Iris pigment epithelial cell (primary cell): ENCODE measurements around the gene ZDHHC11B.
"Not testable (repeated sequence)": the region's sequence is repeated elsewhere in the genome, so short reads cannot be mapped to it uniquely, and the experiment has no call there.

ENCODE experiments used
- DNase-seq: peaks from one replicate; pipeline ENCODE4 v3.0.0-alpha.2; 2011; ENCODE audit warnings: low read depth

ZDHHC11B gene

DNA sequence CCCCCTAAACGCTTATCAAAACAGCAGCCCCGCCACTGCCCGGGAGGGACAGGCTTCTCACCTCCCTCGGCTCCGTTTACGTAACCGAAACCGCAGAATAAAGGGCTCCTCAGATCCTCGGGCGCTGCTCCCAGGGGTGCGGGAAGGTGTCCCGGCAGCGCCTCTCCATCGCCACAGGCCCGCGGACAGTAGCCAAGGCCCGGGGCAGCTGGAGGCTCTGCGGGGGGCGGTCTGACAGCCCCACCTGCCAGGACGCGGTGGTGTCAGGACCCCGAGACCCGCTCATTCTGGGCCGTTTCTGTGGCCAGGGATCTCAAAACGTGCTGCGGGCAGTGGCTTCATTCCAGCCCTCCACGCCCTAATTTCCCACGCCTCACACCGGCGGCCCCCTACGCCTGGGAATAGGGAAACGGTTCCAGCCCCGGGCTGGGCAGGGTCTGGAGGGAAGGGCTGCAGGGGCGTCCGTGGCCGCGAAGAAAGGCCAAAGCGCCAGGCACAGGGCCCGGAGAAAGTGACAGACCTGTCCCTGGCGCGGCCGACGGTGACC lies 575 bp downstream of the ZDHHC11B start:
- not testable (repeated sequence) for DNase-seq

- DNase-seq, result not testable (repeated sequence)
Observed at GRCh38 chr5:783049-783802, 1.3 kb downstream of the ZDHHC11B start.

- not testable (repeated sequence) for DNase-seq
Observed at GRCh38 chr5:782356-782755, 2.2 kb downstream of the ZDHHC11B start.

DNA sequence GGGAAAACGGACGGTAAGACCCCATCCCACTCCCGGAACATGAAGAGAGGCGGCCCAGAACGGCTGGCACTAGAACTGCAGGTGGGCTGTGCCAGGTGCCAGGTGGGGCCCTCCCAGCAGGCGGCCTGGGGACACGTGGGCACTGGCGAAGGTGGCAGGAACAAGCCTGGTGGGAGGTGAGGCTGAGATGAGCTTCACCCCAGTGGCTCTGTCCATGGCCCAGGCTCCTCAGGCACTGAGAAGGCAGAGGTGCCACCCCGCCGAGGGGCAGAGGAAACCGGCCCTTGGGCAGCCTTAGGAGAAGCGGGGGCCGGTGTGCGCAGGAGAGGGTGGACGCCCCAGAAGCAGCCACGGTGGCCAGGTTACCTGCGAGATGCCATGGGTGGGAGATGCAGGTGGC lies 4.0 kb downstream of the ZDHHC11B start:
- DNase-seq, result not testable (repeated sequence)

DNA sequence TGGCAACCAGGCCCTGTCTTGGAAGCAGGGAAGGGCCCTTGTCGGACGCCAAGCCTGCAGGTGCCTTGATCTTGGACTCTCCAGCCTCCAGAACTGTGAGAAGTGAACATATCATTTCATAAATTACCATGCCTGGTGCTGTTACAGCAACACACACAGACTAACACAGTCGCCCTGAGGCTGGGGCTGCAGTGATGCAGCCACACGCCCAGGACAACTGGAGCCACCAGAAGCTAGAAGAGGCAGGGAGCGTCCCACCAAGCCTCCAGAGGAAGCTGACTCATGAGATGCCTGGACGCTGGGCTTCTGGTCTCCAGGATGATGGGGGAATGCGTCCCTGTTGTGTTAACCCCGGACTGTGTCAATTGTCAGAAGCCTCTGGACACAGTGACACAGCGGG lies 5.6 kb downstream of the ZDHHC11B start:
- not testable (repeated sequence) for DNase-seq

- DNase-seq, result not testable (repeated sequence)
Observed at GRCh38 chr5:778421-778820, 6.1 kb downstream of the ZDHHC11B start.

- no peak for DNase-seq
Observed at GRCh38 chr5:777756-778161, 6.8 kb downstream of the ZDHHC11B start.

- no peak for DNase-seq
Observed at GRCh38 chr5:776862-777711, 7.4 kb downstream of the ZDHHC11B start.

GRCh38 chr5:775961-776861 lies 8.3 kb downstream of the ZDHHC11B start:
- DNase-seq, result no peak

- DNase-seq, result not testable (repeated sequence)
Observed at GRCh38 chr5:775595-775960, 9.0 kb downstream of the ZDHHC11B start.

DNA sequence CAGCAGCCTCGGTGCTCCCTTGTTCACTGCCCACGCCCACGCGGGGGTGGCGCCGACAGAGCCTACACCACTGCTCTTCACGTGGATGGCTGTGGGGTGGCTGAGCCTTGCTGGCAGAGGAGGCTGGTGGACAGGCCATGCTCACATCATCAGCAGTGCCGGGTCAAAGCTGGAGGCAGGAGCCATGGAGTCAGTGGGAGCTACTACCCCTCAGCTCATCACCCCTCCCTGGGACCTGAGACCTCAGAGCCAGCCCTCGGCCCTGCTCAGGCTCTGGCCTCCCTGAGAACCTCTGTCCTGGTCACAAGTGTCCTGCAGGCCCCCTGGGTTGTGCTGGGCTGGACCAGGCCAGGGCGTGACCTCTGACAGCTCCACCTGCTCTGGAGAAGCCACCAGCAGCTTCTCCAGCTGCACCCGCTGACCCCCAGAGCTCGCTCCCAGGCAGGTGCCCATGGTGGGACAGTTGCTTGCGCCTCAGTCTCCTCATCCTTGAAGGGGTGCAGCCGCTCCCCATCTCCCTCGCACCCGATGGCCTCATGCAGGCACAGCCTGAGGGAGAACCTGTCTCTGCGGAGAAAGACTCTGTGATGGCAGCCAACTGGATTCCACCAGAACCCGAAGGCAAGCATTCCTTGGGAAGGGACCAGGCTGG lies 9.5 kb downstream of the ZDHHC11B start:
- DNase-seq, result not testable (repeated sequence)

- DNase-seq, result not testable (repeated sequence)
Observed at GRCh38 chr5:774304-774703, 10.2 kb downstream of the ZDHHC11B start.

DNA sequence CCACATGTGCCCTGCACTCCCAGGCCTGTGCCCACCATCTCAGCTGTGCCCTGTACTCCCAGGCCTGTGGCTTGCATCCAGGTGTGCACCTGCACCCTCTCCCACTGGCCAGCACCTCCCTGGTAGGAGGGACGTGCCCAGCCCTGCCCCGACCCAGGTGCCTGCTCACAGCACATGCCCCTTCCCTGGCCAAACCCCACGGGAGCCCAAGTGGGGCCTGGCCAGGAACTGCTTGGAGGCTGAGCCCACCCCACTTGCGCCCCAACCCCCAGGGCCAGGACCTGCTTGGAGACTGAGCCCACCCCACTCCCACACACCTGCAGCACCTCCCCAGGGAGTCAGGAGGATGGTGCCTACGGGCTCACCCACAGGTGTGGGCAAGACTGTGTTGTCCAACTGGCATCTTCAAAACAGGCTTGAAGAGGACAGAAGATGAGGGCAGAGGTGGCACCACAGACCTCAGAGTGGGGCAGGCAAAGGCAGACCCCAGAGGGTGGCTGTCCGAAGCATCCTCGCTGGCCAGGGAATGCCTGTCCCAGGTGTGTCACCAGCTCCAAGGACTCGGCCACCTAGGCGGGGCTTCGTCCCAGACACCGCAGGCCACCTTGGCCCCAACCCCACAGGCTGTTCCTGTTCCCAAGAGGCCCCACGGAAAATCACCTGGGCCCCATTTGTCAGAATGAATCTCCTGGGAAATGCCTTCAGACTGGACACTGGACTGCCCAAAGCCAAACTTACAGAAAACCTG lies 10.8 kb downstream of the ZDHHC11B start:
- no peak for DNase-seq

DNA sequence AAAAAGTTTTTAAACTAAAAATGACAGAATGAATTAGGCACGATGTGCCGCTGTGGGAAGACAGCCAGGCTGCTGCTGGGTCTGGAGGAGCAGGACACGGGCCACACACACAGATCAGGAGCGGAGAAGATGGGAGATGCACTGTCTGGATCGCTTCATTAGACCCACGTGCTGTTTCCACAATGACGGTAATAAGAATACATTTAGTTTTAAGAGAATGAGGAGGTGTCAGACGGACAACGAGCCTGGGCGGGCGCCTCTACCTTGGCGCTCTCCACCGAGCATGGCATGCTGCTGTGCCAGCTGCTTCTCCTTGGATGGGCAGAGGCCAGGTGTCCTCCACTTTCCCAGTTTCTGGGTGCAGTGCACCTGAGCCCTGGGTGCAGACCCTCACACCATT lies 11.6 kb downstream of the ZDHHC11B start:
- DNase-seq, result not testable (repeated sequence)

GRCh38 chr5:772547-772890 lies 12.0 kb downstream of the ZDHHC11B start:
- DNase-seq, result not testable (repeated sequence)

- not testable (repeated sequence) for DNase-seq
Observed at GRCh38 chr5:771841-772546, 12.5 kb downstream of the ZDHHC11B start.

DNA sequence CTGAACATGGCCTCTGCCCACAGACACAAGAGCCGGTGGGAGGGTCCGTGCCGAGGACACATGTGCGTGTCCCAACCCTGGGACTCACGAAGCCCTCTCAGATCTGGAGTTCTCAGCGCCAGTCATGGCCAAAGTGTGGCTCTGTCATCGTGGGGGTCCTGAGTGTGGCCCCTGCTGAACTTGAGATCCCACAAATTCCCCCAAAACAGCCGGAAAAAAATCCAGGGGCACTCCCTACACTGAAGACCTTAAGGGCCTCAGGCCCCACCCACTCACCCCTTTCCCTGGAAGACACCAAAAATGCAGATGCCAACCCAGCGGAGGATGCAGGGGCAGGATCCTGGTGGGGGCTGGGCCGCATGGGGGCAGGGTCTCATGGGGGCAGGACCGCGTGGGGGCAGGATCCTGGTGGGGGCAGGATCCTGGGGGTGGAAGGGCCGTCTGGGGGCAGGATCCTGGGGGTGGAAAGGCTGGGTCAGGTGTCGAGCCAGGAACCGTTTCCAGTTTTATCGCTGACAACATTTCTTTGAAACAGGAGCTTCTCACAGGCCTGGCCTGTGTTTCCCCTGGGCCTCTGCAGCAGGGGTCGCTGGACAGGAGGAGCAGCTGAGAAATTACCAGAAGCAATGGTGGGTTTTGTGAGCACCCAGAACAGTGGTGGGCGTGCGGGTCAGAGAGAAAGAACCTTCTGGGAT lies 13.3 kb downstream of the ZDHHC11B start:
- DNase-seq, result not testable (repeated sequence)

DNA sequence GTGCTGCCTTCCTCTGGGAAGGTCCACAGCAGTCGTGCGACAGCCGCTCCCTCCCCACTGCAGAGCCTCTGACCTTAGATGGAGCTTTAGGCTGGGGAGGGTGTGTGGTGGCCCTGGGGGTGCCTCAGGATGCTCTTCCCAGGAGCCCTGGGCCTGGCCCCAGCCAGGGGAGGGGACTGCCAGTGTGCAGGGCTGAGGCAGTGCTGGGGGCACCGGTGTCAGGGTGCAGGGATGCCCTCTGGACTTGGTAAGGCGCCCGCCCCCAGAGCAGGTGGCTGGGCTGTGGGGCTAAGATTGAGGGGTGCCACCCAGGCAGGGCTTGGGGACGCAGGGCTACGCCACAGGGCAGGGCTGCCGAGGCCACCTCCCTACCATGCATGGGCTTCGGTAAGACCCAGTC lies 13.9 kb downstream of the ZDHHC11B start:
- not testable (repeated sequence) for DNase-seq

DNA sequence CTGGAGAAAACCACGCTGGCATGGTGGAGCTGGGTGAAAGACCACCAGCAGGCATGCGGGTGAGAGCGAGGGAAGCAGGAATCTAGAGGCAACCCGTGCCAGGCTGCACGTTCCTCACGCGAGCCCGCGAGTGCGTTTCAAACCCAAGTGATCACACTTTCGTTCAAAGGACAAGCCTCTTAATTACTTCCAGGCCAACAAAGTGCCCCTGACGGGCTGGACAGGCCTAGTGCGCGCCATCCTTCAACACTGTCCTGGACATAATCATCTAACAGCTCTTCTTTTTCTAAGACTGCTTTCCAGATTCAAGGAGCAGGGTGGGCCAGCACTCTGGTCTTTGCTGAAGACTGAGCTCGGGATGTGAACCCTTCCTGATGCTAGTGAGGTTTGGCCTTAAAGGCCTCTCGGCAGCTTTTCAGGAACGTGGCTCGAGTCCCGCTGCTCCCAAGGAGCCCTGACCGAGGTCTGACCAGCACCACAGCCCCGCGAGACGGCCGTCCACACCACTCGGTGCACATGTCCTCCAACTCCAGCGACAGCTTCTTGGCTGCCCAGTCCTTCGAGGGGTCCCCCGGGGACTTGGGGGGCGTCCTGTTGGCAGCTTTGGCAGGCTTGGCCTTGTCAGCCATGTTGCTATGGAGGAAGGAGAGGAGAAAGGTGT lies 14.9 kb downstream of the ZDHHC11B start:
- not testable (repeated sequence) for DNase-seq
